Left lung (tissue), 10 donors: ENCODE data around the gene DTNB. TPM values are rescaled to one million over a fixed set of nuclear protein-coding genes. Genes with fewer than 3 reads are reported as not detected.
A peak's percentile ranks its signal among the peaks of the same experiment; 100 is the strongest.

Experiments used
- ATAC-seq: fragments of 200-7000 bp; cut with Tn5 transposase; one replicate; pipeline ENCODE4 v1.9.1; 2020; ENCODE audit warnings: moderate library complexity
- DNase-seq, 4 donors: peaks; one replicate each; pipeline ENCODE4 v3.0.0-alpha.2; 2013 to 2020
- H3K27ac ChIP-seq, 2 donors: fragments of 200-600 bp; sonication (generic) in 1 of 2; one replicate each; pipeline versions ENCODE4 v1.5.0 to v1.8.0; 2020 to 2021
- H3K27me3 ChIP-seq, 2 donors: fragments of 200-600 bp; sonication (generic) in 1 of 2; one replicate each; pipeline versions ENCODE4 v1.5.0 to v1.8.0; 2020 to 2021
- H3K36me3 ChIP-seq, 2 donors: fragments of 200-600 bp; sonication (generic) in 1 of 2; one replicate each; pipeline versions ENCODE4 v1.5.0 to v1.8.0; 2020 to 2021
- H3K4me1 ChIP-seq, 2 donors: fragments of 200-600 bp; one replicate each; pipeline ENCODE4 v1.8.0; 2021
- H3K4me3 ChIP-seq, 2 donors: fragments of 200-600 bp; sonication (generic) in 1 of 2; one replicate each; pipeline versions ENCODE4 v1.5.0 to v1.8.0; 2020 to 2021; ENCODE audit warnings: mild to moderate bottlenecking in 1 of 2
- H3K9me3 ChIP-seq, 2 donors: fragments of 200-600 bp; sonication (generic) in 1 of 2; one replicate each; pipeline versions ENCODE4 v1.5.0 to v1.8.0; 2020 to 2021
- CTCF ChIP-seq, 2 donors: fragments of 200-600 bp; sonication (generic) in 1 of 2; IDR thresholded peaks; one replicate each; pipeline versions ENCODE4 v1.5.0 to v1.8.0; 2021; ENCODE audit warnings: antibody characterized with exemption in 2 of 2
- intact Hi-C, 2 donors: fragments of 100-400 bp; cut with DNase I; formaldehyde crosslinking; loops; one replicate each; pipeline versions ENCODE4 v1.11.2 to v1.14.2; 2022
- polyA plus RNA-seq, 6 donors: library from polyadenylated mRNA; unstranded; fragments of 120-200 nt; gene quantifications; one replicate each; pipeline ENCODE4 v1.2.1, GENCODE V29; 2013; ENCODE audit not compliant: insufficient read length in 6 of 6
- total RNA-seq, 2 donors: library from RNA; stranded (reverse); fragmentation: NEBNext Ultra II Directional; extraction: Animal tissue kit (Norgen Biotek cat#: 25700); gene quantifications; one replicate each; pipeline ENCODE4 v1.2.1, GENCODE V29; 2021
- donor health status: DM: no; HTN: yes; CAD: no.
- donor health status: DM: no; HTN: no; CAD: no.

DTNB gene
- total and polyA plus RNA-seq, 8 donors = 17.6 to 32.5 (median 29.5) TPM

DNA sequence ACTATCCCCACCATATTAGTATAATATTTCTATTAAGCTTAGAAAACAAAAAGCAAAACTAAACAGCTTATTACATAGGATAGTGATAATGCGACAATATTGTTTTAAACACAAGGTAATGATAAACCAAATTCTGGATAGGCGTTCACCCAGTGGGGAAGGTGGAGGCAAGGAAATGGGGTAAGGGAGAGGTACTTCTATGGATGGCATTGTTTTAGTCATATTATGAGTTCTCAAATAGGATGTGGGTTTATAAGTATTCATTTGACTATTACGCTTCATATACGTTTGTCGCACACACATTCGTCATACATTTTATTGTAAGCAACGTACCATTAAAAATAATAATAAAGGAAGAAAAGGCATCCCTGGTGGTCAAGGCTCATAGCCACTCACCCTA lies 242.8 kb downstream of the DTNB start:
- Histone ChIP-seq H3K27ac (no peak overlapping the region), H3K4me3 (no peak overlapping the region), H3K36me3 (peaks cover 0 to 8% of the 10 kb centered on the region in 2 donors), H3K27me3 (no peaks in the 10 kb centered on the region), H3K9me3 (no peaks in the 10 kb centered on the region), H3K4me1 (no peaks in the 10 kb centered on the region)
- intact Hi-C loops = no loop called here
- ATAC-seq (no peak), DNase-seq (no peak)
- TF ChIP-seq CTCF (IDR thresholded peaks at IDR 0.05) = no peak

- Histone ChIP-seq H3K27ac (no peak overlapping the region), H3K4me1 (peaks cover 0 to 3% of the 10 kb centered on the region in 2 donors), H3K36me3 (no peaks in the 10 kb centered on the region), H3K4me3 (no peak overlapping the region), H3K27me3 (no peaks in the 10 kb centered on the region), H3K9me3 (no peaks in the 10 kb centered on the region)
- DNase-seq = no peak
- intact Hi-C loops = no loop called here
- ATAC-seq = no peak
- TF ChIP-seq CTCF (IDR thresholded peaks at IDR 0.05) = no peak
Measured at GRCh38 chr2:25426326-25426725, 247.1 kb downstream of the DTNB start.

- Histone ChIP-seq H3K4me1 (peaks cover 0 to 8% of the 10 kb centered on the region in 2 donors), H3K27me3 (no peaks in the 10 kb centered on the region), H3K9me3 (no peaks in the 10 kb centered on the region), H3K4me3 (no peak overlapping the region), H3K27ac (no peak overlapping the region), H3K36me3 (no peaks in the 10 kb centered on the region)
- intact Hi-C loops = no loop called here
- no peak for ATAC-seq
- TF ChIP-seq CTCF (IDR thresholded peaks at IDR 0.05) = no peak
- DNase-seq = no peak
Measured at GRCh38 chr2:25424426-25425028, 248.8 kb downstream of the DTNB start.

DNA sequence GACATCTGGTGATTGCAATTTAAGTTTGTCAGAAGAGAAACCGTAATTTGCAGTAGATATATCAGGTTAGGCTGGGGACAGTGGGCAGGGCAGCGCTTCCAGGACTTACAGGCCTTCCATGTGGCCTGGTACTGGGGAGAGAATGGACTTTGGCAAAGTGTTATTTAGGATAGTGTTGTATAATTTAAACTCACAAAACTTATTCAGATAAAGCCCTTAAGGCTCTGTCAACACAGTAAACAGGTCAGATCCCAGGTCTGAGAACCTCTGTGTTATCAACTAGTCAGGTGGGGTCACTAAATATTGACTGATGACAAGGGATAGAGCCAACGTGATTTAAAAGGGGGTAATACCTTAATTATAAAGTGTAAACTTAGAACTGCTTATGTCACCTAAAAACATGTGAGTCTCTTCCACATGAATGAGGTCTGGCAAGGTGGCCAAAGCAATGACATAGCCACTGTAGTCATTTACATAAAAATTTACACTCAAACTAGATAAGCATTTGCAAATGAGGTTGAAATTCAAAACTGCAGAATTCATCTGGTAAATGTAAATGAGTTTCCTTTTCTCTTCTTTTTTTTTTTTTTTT lies 251.5 kb downstream of the DTNB start:
- Histone ChIP-seq H3K27me3 (no peaks in the 10 kb centered on the region), H3K27ac (no peak overlapping the region), H3K9me3 (no peaks in the 10 kb centered on the region), H3K4me3 (no peak overlapping the region), H3K4me1 (peaks cover 0 to 8% of the 10 kb centered on the region in 2 donors), H3K36me3 (peaks cover 0 to 5% of the 10 kb centered on the region in 2 donors)
- no peak for TF ChIP-seq CTCF (IDR thresholded peaks at IDR 0.05)
- DNase-seq = no peak
- intact Hi-C loops = no loop called here
- no peak for ATAC-seq

DNA sequence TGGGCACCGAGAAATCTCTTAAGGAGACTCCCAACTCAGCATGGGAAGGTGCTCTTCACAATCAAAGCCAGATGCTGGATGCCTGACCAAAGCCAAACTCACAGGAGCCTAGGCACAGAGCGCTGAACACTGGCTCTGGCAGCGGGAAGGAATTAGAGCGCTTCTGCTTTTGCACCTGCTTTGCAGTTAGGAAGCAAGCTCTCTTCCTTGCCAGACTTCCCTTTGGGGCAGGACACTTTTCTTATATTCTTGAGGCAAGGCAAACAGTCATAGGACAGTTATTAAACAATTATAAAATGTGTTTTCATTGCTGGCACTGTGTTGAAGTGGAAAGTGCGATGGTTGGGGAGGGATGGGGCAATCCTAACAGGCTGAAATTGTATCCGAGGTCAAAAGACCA lies 252.1 kb downstream of the DTNB start:
- H3K4me1 ChIP-seq = peaks cover 0 to 8% of the 10 kb centered on the region in 2 donors
- H3K27me3 ChIP-seq = no peaks in the 10 kb centered on the region
- DNase-seq = no peak
- TF ChIP-seq CTCF (IDR thresholded peaks at IDR 0.05) = no peak
- H3K4me3 ChIP-seq = no peak overlapping the region
- no peaks in the 10 kb centered on the region for H3K9me3 ChIP-seq
- peak; percentile 46 for ATAC-seq
- no peak overlapping the region for H3K27ac ChIP-seq
- peaks cover 0 to 5% of the 10 kb centered on the region in 2 donors for H3K36me3 ChIP-seq
- intact Hi-C loops = no loop called here
